Left colon (tissue), 2 donors: ENCODE data around the gene CCDC38. TPM values are rescaled to one million over a fixed set of nuclear protein-coding genes. Genes with fewer than 3 reads are reported as not detected.
"Not testable (repeated sequence)": the region's sequence is repeated elsewhere in the genome, so short reads cannot be mapped to it uniquely, and the experiment has no call there.

ENCODE experiments used
- ATAC-seq: fragments of 200-7000 bp; cut with Tn5 transposase; one replicate; pipeline ENCODE4 v1.9.1; 2020; ENCODE audit warnings: mild to moderate bottlenecking, moderate library complexity
- DNase-seq, 2 donors: peaks; one replicate each; pipeline ENCODE4 v3.0.0-alpha.2; 2020
- intact Hi-C, 2 donors: fragments of 100-400 bp; cut with DNase I in 1 of 2; cut with micrococcal nuclease in 1 of 2; formaldehyde crosslinking; loops; one replicate each; pipeline versions ENCODE4 v1.11.2 to v1.14.0; 2022; cut with DNase I, micrococcal nuclease
- total RNA-seq, 2 donors: library from RNA; stranded (reverse); fragmentation: NEBNext Ultra II Directional; extraction: Animal tissue kit (Norgen Biotek cat#: 25700); gene quantifications; one replicate each; pipeline ENCODE4 v1.2.1, GENCODE V29; 2021
- donor health status: DM: no; HTN: no; CAD: no.
- donor health status: DM: yes; HTN: yes; CAD: no.

Gene CCDC38
- total RNA-seq, 2 donors from 2014 or later = not detected

DNA sequence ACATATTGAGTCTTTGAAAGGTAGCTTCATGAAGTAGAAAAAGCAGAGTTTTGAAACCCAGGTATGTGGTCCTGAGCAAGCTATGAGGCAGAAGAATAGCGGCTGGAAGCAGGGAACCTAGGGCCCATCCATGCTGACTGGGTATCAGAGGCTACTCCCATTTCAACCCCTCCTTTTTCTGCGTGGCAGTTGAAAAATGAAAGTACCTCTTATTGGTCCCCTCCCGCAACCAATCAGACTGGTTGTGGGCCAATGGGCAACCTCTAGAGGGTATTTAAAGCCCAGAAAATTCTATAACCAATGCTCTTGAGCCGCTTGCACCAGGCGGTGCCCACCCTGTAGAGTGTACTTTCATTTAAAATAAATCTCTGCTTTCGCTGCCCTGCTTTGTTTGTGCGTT, 85.3 kb downstream of the CCDC38 start:
- DNase-seq (no peak), ATAC-seq (no peak)
- intact Hi-C loops = no loop called here

DNA sequence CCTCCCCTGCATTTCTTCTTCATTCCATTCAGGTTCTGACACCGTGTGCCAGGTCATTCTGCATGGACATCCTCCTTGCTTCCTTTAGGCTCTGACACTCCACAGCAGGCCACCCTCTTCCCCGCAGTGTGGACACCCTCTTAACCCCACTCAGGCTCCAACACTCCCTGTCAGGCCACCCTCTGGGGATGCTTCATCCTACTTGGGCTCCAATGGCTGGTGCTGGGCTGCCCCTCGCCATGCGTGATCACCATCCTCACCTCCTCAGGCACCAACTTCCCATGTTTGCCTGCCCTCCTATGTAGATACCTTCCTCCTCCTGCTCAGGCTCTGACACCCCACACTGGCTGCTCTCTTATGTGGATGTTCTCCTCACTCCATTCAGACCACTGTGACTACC, 90.3 kb downstream of the CCDC38 start:
- no peak for DNase-seq
- intact Hi-C loops = no loop called here
- ATAC-seq = no peak

DNA sequence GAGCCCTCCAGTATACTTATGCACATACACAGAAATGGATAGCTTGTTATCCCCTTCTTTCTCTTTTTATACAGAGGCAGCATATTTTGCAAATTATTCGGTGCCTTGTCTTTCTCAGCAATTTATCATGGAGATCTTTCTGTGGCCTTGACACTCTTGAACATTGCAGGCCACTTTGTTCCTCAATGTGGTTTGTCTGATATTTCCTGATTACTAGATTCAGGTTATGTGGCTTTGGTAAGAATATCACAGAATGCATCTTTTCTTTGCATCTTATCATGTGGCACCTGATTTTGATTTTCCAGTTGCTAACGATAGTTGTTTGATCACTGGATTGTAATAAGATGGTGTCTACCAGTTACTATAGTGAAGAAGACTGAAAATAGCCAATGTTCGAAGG, 90.8 kb downstream of the CCDC38 start:
- intact Hi-C loops = no loop called here

DNA sequence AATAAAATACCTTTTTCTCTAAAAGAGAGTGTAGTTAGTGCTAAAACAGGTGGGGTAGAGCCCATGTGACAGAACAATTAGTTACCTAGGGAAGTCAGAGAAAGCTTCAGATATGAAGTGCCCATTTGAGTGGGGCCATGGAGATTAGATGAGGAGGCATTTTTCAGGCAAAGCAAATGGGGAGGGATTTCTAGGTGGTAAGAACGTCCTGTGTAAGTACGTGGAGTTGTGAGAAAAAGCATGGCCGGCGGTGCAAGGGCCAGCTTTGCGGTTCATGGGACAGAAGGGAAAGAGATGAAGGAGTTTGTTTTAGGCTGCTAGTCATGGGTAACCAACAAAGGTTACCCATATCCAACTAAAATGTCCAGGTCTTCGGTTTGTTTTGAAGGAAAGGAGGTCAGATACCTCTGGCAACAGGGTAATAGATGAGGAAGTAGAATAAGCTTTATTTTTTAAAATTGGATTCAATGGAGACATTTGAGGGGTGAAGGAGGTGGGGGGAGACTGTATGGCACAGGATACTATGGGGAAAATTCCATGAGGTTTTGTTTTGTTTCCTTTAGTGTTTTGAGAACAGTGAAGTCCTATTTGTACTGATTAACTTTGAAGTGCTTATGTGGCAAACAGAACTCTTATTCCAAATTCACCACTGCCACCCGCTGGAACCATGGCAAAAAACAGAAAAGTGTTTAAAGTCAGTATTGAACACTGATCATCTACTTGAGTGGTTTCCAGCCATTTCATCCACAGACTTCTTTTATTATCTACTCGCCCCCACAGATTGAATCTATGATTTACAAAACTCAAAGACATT, 93.6 kb downstream of the CCDC38 start:
- intact Hi-C loops = no loop called here
- peak; percentile 65 for ATAC-seq
- peak in 1 of 2 donors; percentile 10 for DNase-seq

More for the DNA sequence above, 90.8 kb downstream of the CCDC38 start:
- ATAC-seq (no peak), DNase-seq (no peak)

DNA sequence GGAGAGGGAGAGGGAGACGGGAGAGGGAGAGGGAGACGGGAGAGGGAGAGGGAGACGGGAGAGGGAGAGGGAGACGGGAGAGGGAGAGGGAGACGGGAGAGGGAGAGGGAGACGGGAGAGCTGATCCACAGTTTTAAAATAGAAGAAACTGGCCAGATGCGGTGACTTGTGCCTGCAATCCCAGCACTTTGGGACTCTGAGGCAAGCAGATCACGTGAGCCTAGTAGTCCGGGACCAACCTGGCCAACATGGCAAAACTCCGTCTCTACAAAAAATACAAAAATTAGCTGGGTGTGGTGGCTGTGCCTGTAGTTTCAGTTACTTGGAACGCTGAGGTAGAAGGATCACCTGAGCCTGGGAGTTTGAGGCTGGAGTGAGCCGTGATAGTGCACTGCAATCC, 100.0 kb downstream of the CCDC38 start:
- intact Hi-C loops, DNase-seq, ATAC-seq: not testable (repeated sequence)

DNA sequence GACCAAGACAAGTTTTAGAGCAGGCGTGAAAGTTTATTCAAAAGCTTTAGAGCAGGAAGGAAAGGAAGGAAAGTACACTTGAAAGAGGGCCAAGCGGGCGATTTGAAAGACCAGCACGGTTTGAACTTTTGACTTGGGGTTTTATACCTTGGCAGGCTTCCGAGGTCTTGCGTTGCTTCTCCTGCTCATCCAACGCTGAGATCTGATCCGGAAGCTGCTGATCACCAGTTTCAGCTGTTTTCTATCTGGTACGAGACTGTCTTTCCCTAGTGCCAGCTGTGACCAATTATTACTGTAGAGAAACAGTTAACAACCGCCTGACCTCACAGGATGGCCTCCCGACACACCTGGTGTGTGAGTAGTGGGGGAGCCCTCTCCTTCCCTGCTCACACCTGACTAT, 104.3 kb downstream of the CCDC38 start:
- intact Hi-C loops = no loop called here
- ATAC-seq = peak; percentile 89
- DNase-seq = peak; percentile 71 to 76

DNA sequence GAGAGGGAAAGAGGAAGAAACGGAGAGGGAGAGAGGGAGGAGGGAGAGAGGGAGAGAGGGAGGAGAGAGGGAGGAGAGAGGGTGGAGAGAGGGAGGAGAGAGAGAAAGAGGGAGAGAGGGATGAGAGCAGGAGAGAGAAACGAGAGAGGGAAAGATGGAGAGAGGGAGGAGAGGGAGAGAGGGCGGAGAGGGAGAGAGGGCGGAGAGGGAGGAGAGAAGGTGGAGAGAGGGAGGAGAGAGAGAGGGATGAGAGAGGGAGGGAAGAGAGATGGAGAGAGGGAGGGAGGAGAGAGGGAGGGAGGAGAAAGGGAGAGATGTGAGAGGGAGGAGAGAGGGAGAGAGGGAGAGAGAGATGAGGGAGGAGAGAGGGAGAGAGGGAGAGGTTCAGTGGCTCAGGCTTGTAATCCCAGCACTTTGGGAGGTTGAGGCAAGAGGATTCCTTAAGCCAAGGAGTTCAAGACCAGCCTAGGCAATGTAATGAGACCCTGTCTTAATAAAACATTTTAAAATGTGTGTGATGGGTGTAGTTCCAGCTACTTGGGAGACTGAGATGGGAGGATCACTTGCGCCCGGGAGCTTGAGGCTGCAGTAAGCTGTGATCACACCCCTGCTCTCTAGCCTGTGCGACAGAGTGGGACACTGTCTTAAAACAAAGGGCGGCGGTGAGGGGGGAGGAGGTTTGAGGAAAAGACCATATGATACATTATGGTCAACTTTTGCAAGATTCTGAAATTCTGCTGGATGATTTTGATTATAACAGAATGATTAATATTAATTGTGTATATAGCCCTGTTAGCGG, 105.0 kb downstream of the CCDC38 start:
- no peak for DNase-seq
- peak; percentile 56 for ATAC-seq
- intact Hi-C loops = no loop called here

DNA sequence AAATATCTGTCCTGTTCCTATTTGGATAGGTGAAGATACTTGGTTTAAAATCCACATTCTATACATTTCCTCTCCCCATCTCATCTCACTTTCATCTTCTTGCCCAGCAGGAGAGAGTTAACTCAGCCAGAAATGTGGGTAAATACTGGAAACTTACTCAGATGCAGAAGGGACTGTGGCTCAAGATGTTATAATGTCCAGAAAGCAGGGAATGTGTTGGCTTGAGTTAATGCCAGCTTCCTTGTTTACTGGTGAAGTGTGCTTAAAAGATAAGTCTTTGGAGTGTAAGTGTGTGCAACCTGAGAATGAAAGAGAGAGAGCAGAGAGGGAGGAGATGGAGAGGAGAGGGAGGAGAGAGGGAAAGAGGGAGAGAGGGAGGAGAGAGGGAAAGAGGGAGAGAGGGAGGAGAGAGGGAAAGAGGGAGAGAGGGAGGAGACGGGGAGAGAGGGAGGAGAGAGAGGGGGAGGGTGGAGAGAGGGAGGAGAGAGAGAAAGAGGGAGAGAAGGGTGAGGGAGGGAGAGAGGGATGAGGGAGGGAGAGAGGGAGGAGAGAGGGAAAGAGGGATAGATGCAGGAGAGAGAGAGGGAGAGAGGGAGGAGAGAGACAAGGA, 105.7 kb downstream of the CCDC38 start:
- intact Hi-C loops = no loop called here
- peak; percentile 66 for ATAC-seq
- DNase-seq = no peak

DNA sequence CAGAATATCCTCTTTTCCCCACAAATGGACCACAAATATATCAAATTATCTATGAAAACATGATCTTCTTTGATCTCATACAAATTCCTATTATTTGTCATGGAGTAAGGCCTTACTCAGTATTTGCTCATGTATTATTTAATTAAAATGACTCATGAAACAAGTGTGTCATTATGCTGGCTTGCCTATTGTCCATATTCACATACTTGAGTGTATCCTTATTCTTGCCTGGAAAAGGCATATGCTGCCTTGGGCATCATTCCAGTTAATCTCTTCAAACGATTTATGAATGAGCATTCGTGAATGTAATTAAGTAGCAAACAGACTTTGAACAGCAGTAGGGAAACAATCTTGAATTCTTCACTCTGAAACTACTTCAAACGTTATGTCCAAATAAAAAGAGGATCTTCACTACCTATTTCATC, 106.2 kb downstream of the CCDC38 start:
- DNase-seq = no peak
- ATAC-seq = no peak
- intact Hi-C loops = no loop called here

DNA sequence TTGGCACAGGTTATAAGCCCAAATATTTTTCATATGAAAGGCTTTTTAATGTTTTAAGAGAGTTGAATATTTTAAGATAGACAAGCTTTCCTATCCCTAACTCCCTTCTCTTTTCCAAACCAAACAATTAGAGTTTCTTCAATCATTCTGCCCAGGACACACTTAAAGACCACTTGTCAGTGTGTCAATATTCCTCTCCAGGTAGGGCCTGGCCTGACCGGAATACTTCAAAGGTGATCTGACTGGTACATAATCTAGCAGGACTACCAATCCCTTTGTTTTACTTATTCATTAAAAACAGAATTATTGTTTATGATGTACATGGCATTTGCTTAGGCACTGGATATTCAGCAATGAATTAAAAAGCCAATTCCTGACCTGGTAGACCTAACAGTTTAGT, 107.8 kb downstream of the CCDC38 start:
- DNase-seq (no peak), ATAC-seq (no peak)

DNA sequence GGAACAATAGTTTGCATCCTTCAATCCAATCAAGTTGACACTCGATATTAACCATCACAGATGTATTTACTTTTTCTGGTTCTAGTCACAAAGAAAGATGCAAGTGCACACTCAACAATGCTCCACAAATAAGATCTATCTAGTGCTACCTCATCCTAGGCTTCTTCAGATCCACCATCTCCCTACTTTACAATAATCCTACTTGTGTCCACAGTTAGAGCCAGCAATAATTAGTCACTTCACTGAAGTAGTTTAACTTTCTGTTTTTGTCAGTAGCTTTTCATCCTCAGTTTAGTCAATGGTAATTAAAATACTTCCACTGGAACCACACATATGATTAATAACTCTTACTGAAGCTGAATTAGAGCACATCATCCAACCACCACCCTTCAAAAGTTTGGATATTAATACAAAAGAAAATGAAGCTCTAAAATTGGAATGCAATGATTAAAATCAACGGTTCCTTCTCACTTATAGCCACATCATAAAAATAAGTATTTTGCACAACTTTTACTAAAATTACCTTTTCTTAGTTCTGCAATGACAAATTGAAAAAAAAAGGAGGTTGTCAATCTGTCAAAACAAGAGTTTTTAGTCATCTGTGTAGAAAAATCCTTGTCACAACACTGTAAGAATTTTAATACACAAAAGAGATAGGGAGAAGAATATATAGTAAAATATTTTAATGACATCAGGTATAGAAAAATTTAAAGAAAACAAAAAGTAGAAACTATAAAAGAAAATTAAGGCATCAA, 111.9 kb downstream of the CCDC38 start:
- intact Hi-C loops = no loop called here
- ATAC-seq = no peak

More for the DNA sequence above, 107.8 kb downstream of the CCDC38 start:
- intact Hi-C loops = no loop called here

DNA sequence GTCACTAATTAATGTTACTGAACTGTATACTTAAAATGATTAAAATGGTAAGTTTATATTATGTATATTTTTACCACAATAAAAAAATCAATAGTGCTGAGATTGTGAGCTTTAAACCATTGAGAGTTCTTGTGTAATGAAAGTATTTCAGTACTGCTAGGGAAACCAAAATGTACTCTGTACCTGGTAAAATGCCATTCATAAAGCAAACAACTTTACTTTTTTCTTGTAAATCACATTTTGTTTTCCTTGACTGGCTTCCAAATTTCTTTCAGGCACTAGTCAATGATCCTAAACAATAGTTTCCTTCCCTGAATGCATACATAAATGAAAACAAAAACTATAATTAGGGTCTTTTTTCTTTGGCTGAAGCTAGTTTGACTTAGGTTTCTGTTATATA, 113.0 kb downstream of the CCDC38 start:
- intact Hi-C loops = no loop called here
- no peak for DNase-seq
- peak; percentile 61 for ATAC-seq

More for the DNA sequence above, 111.9 kb downstream of the CCDC38 start:
- no peak for DNase-seq

DNA sequence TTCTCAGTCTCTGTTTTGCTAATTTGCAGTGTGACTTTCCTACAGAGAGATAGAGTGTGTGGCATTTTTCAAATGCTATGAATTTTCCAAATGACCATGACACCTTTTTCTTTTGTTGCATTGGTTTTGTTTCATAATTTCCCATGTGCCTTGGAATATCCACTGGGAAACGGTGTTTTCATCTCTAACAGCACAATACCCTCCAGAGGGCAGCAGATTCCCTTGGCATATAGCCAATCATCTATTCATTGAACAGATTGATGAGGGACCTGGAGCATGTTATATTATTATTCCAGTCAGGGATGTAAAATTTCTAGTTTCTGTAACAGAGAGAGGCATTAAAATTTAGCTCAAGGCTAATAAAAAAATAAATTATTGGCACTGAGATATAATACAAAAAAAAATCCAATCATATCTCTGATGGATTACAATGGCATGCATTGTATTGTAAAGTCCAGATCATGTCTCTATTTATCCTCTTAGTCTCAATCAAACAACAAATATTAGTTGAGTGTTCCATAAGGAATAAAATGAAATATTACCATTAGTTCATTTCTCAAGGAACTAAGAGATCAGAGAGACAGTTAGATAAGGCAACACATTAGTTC, 122.2 kb downstream of the CCDC38 start:
- intact Hi-C loops = no loop called here
- DNase-seq (peak in 1 of 2 donors; percentile 53), ATAC-seq (peak; percentile 68)

Other genes starting within 250 kb of the CCDC38 start
- 10 to 100 TPM; 17.4 to 25.3 TPM for gene NTN4, start 151.8 kb downstream of the CCDC38 start, total RNA-seq
- gene SNRPF, start 83.7 kb downstream of the CCDC38 start, total RNA-seq = 10 to 100 TPM; 13.5 to 17.4 TPM
- gene AMDHD1, start 717 bp upstream of the CCDC38 start, total RNA-seq = under 1 TPM in 1 of 2 donors, not detected in 1; 0.47 TPM
- gene HAL, start 53.7 kb upstream of the CCDC38 start, total RNA-seq = 1 to 10 TPM; 2.5 to 2.7 TPM
- gene LTA4H, start 93.0 kb upstream of the CCDC38 start, total RNA-seq = 10 to 100 TPM; 55.3 to 59.1 TPM